Adipocyte (in vitro differentiated cells): Measurements from ENCODE around the gene CDKL2.
A peak's percentile ranks its signal among the peaks of the same experiment; 100 is the strongest.
"Not testable (repeated sequence)": the region's sequence is repeated elsewhere in the genome, so short reads cannot be mapped to it uniquely, and the experiment has no call there.

ENCODE experiments used
- DNase-seq: peaks from one replicate; pipeline ENCODE4 v3.0.0-alpha.2; 2015; ENCODE audit warnings: low read depth
- H3K27me3 ChIP-seq: replicated peaks from 2 replicates; pipeline ENCODE4 v1.7.0; 2013; ENCODE audit warnings: mild to moderate bottlenecking, low read length, moderate library complexity; ENCODE audit not compliant: control insufficient read depth, insufficient read depth
- H3K36me3 ChIP-seq: 2 replicates; pipeline ENCODE4 v1.7.0; 2013; ENCODE audit warnings: low read length, mild to moderate bottlenecking, moderate library complexity; ENCODE audit not compliant: control insufficient read depth, insufficient read depth, severe bottlenecking
- H3K4me1 ChIP-seq: 2 replicates; pipeline ENCODE4 v1.7.0; 2013; ENCODE audit warnings: mild to moderate bottlenecking, low read length, moderate library complexity; ENCODE audit not compliant: control insufficient read depth, insufficient read depth
- H3K4me3 ChIP-seq: 2 replicates; pipeline ENCODE4 v1.7.0; 2013; ENCODE audit warnings: mild to moderate bottlenecking, low read length, moderate library complexity
- H3K9ac ChIP-seq: 2 replicates; pipeline ENCODE4 v1.7.0; 2013; ENCODE audit warnings: mild to moderate bottlenecking, low read length, moderate library complexity
- H3K9me3 ChIP-seq: 2 replicates; pipeline ENCODE4 v1.7.0; 2013; ENCODE audit warnings: mild to moderate bottlenecking, low read length, moderate library complexity; ENCODE audit not compliant: control insufficient read depth

The CDKL2 gene

DNA sequence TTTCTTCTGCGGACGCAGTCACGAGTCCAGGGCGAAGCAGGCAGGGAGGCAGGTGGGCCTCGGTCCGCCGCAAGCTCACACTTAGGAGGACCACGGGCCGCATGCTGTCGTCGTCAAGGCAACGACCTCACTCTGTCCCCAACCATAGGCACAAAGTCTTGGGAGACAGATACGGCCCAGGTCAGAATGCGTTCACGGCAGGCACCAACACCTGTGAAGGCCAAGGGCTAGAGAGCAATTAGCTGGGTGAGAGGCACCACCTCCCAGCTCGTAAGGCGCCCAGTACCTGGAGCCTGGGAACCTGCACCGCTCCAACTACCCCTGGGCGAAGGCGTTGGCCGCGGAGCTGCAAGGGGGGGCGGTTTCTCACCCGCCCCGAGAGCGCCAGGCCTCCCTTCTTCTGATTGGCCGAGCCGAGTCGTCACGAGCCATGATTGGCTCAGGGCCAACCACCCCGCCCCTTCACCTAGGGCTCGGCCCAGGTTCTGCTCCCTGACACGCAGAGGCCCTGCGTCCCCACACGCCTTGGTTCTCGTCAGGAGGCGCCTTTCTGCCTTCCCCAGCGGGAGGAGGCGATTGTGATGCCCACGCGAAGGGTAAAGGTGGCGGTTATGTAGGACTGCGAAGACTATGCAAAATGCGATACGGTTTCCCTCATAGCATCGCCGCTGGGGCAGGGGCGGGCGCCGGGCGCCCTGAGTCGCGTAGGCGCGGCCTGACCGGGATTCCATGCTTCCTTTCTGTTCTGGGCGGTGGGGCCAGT lies at the start of gene CDKL2:
CDKL2 (minus strand) TSS at position 355 of the 763 bp plus-strand sequence. CDS start 4,540 bp downstream, outside the sequence.
- Histone ChIP-seq H3K4me3 (peak within 1 kb of the TSS; percentile 83), H3K27me3 (peaks cover 3% of the 10 kb centered on the region), H3K4me1 (peaks cover 22% of the 10 kb centered on the region), H3K36me3 (no peaks in the 10 kb centered on the region), H3K9ac (peak within 1 kb of the TSS; percentile 66), H3K9me3 (no peaks in the 10 kb centered on the region)
- peak; percentile 61 for DNase-seq

- Histone ChIP-seq H3K27me3 (no peaks in the 10 kb centered on the region), H3K4me1 (peaks cover 3% of the 10 kb centered on the region), H3K36me3 (no peaks in the 10 kb centered on the region), H3K4me3 (no peak overlapping the region), H3K9me3 (no peaks in the 10 kb centered on the region), H3K9ac (no peak overlapping the region)
- no peak for DNase-seq
Measured at GRCh38 chr4:75678965-75679364, 48.6 kb upstream of the CDKL2 start.

DNA sequence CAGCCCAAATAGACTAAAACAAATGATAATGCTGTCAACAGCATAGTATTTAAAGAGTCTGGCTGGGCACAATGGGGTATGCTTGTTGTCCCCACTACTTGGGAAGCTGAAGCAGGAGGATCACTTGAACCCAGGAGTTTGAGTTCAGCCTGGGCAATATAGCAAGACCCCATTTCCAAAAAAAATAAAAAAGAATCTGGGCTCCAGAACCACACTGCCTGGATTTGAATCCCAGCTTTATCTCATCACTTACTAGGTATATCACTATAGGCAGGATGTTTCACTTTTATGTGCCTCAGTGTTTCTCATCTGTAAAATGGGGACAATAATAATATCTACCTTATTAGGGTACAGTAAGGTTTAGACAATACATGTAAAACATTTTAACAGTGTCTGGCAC lies 48.1 kb upstream of the CDKL2 start:
- H3K4me3 ChIP-seq, result no peak overlapping the region

DNA sequence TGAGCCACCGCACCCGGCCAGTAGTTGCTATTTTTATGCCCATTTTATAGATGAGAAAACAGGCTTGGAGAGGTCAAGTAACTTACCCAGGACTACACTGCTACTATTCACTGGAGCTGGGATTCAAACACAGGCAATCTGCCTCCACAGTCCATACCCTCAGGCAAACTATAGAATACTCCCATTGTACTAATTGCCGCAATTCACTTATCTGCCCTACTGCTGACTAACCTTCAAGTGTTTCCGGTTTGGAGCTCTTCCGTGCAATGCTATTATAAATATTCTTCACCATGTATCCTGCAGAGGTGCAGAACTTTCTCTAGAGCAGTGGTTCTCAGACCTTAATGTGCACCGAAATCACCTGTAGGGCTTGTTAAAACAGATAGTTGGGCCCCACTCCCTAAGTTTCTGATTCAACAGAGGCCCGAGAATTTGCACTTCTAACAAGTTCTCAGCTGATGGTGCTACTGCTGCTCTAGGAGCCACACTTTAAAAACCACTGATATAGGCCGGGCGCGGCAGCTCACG lies 44.7 kb upstream of the CDKL2 start:
- DNase-seq, result no peak

More for the DNA sequence above, 48.1 kb upstream of the CDKL2 start:
- Histone ChIP-seq H3K9me3 (no peaks in the 10 kb centered on the region), H3K4me1 (peaks cover 7% of the 10 kb centered on the region), H3K9ac (no peak overlapping the region), H3K36me3 (no peaks in the 10 kb centered on the region), H3K27me3 (no peaks in the 10 kb centered on the region)
- no peak for DNase-seq

DNA sequence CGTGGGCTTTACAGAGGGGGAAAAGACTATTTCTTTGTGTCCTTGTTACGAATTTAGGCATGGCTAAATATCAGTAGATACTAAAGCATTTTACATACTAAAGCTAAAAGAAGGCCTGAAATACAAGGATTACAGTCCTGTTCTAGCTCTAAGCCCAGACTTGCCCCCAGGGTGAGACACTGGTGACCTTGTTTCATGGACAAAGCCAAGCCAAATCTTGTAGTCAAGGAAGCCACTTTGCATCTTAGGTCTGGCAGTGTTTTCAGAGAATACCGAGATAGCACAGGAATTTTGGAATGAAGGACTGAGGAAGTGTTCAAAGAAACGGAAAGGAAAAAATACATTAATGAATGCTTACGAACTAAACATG lies 43.6 kb upstream of the CDKL2 start:
- Histone ChIP-seq H3K4me3 (peak overlapping the region; percentile 97), H3K9ac (peak overlapping the region; percentile 96), H3K36me3 (no peaks in the 10 kb centered on the region), H3K9me3 (no peaks in the 10 kb centered on the region), H3K4me1 (peaks cover 23% of the 10 kb centered on the region), H3K27me3 (no peaks in the 10 kb centered on the region)
- DNase-seq, result no peak

More for the DNA sequence above, 44.7 kb upstream of the CDKL2 start:
- Histone ChIP-seq H3K9ac (no peak overlapping the region), H3K4me1 (peaks cover 23% of the 10 kb centered on the region), H3K4me3 (no peak overlapping the region), H3K36me3 (no peaks in the 10 kb centered on the region), H3K9me3 (no peaks in the 10 kb centered on the region), H3K27me3 (no peaks in the 10 kb centered on the region)

DNA sequence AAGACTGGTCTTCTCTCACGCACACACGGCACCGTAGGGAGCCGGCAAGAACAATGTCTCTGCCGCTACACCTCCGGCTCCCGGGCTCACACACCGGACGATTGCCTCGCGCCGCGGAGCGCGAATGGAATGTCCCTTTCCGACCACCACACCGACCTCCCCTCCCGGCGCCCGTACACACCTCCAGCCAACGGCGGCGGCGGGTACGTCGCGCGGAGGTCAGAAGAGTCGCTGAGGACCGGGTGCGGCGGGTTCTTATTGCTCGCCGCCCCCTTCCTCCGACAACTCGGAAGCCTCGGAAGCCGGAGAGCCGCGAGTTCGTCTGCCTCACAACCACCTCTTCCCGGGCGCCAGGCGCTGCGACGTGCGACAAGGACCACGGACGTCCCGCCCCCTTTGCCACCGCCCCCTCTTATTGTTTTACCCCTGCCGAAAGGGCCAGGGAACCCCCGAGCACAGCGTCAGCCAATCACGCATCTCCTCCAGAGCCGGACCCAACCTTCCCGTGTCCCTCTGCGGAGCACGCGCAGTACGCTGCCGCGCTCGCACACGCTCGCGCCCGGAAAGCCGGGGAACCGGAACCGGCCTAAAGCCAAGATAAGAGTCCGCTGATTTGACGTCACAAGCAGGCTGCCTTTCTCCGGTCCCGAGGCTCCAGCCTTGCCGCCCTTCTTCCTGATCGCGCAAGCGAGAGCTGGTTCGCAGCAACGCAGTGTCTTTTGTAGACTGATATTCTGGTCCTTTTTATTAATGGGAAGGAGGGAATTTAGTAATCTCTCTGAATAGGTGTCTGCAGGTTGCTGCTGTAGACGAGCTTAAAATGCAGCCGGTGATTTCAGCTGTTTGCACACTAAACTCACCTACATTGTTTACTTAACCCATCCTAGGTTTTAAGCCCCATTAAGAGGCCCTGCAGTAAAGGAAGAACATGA lies 43.0 kb upstream of the CDKL2 start, which contains the start of gene G3BP2:
G3BP2 (minus strand) TSS at position 385 of the 932 bp plus-strand sequence. CDS start 11,386 bp downstream, outside the sequence.
- peaks cover 23% of the 10 kb centered on the region for H3K4me1 ChIP-seq
- H3K4me3 ChIP-seq, result peak within 1 kb of the TSS; percentile 97
- no peaks in the 10 kb centered on the region for H3K9me3 ChIP-seq
- DNase-seq, result peak; percentile 99
- H3K36me3 ChIP-seq, result no peaks in the 10 kb centered on the region
- no peaks in the 10 kb centered on the region for H3K27me3 ChIP-seq
- H3K9ac ChIP-seq, result peak within 1 kb of the TSS; percentile 96

DNA sequence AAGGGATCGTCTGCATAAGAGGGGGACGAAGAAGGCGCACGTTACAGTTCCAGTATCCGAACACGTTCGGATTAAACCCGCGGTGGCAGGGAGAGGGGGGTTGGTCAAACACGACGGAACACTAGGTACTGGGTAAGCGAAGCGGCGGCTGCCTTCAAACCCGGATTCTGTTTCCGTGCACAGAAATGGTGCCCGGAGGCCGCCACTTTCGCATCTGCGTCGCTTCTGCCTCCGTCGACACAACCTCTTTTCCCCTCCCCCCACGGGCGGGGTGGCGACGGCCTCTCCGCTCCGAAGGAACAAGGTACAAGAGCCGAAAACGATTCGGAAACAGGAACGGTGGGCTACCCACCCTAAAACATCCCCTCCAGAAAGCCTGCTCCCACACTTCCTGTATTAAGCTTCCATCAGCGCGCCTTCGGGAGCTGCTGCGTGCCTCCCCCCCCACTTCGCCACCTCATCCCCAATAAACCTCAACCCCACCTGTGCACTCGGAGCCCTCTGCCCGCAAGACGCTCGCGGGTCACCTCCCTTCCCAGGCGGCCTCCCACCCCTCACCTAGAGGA lies 42.2 kb upstream of the CDKL2 start:
- Histone ChIP-seq H3K9ac (peak overlapping the region; percentile 96), H3K27me3 (no peaks in the 10 kb centered on the region), H3K4me3 (peak overlapping the region; percentile 97), H3K9me3 (no peaks in the 10 kb centered on the region), H3K36me3 (no peaks in the 10 kb centered on the region), H3K4me1 (peaks cover 23% of the 10 kb centered on the region)
- peak; percentile 80 for DNase-seq

- peaks cover 23% of the 10 kb centered on the region for H3K4me1 ChIP-seq
- peak overlapping the region; percentile 97 for H3K4me3 ChIP-seq
- H3K9ac ChIP-seq, result peak overlapping the region; percentile 96
- H3K27me3 ChIP-seq, result no peaks in the 10 kb centered on the region
- no peaks in the 10 kb centered on the region for H3K36me3 ChIP-seq
- peak; percentile 53 for DNase-seq
- no peaks in the 10 kb centered on the region for H3K9me3 ChIP-seq
Measured at GRCh38 chr4:75671802-75672421, 41.6 kb upstream of the CDKL2 start.

GRCh38 chr4:75668596-75668995 lies 38.3 kb upstream of the CDKL2 start:
- Histone ChIP-seq H3K4me1 (peaks cover 21% of the 10 kb centered on the region), H3K4me3 (no peak overlapping the region)

GRCh38 chr4:75667636-75668035 lies 37.3 kb upstream of the CDKL2 start:
- not testable (repeated sequence) for DNase-seq, H3K9me3 ChIP-seq, H3K9ac ChIP-seq, H3K4me3 ChIP-seq, H3K27me3 ChIP-seq, H3K36me3 ChIP-seq
- H3K4me1 ChIP-seq, result peaks cover 26% of the 10 kb centered on the region

More at GRCh38 chr4:75668596-75668995, 38.3 kb upstream of the CDKL2 start:
- no peaks in the 10 kb centered on the region for H3K9me3 ChIP-seq
- DNase-seq, result no peak
- no peak overlapping the region for H3K9ac ChIP-seq
- H3K36me3 ChIP-seq, result no peaks in the 10 kb centered on the region
- no peaks in the 10 kb centered on the region for H3K27me3 ChIP-seq
